AG04449 (cell line): ENCODE data around the gene HS6ST2.

Source experiments
- CTCF ChIA-PET: fragments of 350-600 bp; formaldehyde crosslinking; extraction: SDS; loops from one replicate; lab custom pipeline; 2021; ENCODE audit warnings: antibody characterized with exemption; lab: Yijun Ruan, JAX
- POLR2A ChIA-PET: fragments of 400-600, 350-600 bp; formaldehyde crosslinking; extraction: SDS; loops from one replicate; lab custom pipeline; 2020; ENCODE audit warnings: antibody characterized with exemption, inconsistent platforms; lab: Yijun Ruan, JAX
- DNase-seq: peaks from one replicate; pipeline ENCODE4 v3.0.0-alpha.2; 2010; ENCODE audit warnings: low read depth, low spot score
- H3K4me3 ChIP-seq: 2 replicates; pipeline ENCODE4 v1.5.1; 2011; ENCODE audit warnings: low read depth, mild to moderate bottlenecking, control low read depth, low read length
- TF ChIP-seq, protein P1 (sequence below): IDR thresholded peaks from one replicate; pipeline ENCODE4 v1.5.1; 2011; ENCODE audit warnings: mild to moderate bottlenecking, moderate library complexity, low read length, control low read depth, inconsistent platforms; ENCODE audit not compliant: insufficient read depth; ENCODE audit errors: missing control alignments

The HS6ST2 gene

DNA sequence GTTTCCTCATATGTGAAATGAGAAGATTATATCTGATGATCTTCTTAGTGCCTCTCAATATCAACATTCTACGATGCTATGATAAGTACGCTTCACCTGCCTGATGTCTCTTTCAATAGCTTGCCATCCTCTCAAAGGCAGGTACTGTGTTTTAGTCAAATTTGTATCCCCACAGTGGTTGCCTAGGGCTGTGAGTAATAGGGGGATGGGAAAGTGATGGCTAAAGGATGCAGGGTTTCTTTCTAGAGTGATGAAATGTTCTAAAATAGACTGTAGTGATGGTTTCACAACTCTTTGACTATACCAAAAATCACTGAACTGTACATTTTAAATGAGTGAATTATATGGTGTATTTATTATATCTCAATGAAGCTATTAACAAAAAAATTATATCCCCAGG is 142.8 kb downstream of the HS6ST2 start:
- ChIA-PET POLR2A (no interaction called here), CTCF (no interaction called here)

DNA sequence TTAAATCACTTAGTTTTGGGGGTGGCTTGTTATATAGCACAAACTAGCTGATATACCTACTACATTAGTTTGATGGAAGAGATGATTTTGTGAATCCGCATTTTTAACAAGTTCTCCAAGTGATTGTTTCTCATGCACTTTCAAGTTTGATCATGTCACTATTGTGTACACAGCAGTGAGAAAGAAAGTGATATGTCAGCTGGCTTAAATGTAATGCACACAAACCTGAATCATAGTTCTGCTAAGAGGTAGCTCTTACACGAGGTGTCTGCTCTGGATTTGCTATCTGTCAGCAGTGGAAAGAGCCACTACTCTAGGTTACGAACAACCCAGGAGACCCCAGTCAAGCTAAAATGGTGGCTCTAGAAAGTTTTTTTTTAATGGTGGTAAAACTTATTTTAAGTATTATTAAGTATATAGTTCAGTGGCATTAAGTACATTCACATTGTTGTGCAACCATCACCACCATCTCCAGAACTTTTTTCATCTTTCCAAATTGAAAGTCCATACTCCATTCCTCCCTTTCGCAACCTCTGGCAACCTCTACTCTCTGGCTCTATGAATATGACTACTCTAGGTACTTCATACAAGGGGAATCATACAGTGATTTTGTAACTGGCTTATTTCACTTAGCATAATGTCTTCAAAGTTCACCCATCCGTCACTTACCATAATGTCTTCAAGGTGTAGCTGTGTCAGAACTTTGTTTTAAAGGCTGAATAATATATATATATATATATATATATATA is 147.3 kb downstream of the HS6ST2 start:
- H3K4me3 ChIP-seq: no peak overlapping the region
- ChIA-PET POLR2A (no interaction called here), CTCF (no interaction called here)
- TF ChIP-seq, protein P1, sequence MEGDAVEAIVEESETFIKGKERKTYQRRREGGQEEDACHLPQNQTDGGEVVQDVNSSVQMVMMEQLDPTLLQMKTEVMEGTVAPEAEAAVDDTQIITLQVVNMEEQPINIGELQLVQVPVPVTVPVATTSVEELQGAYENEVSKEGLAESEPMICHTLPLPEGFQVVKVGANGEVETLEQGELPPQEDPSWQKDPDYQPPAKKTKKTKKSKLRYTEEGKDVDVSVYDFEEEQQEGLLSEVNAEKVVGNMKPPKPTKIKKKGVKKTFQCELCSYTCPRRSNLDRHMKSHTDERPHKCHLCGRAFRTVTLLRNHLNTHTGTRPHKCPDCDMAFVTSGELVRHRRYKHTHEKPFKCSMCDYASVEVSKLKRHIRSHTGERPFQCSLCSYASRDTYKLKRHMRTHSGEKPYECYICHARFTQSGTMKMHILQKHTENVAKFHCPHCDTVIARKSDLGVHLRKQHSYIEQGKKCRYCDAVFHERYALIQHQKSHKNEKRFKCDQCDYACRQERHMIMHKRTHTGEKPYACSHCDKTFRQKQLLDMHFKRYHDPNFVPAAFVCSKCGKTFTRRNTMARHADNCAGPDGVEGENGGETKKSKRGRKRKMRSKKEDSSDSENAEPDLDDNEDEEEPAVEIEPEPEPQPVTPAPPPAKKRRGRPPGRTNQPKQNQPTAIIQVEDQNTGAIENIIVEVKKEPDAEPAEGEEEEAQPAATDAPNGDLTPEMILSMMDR: no peak
- DNase-seq: no peak

More for the DNA sequence above, 142.8 kb downstream of the HS6ST2 start:
- no peak for DNase-seq
- TF ChIP-seq, protein P1: no peak
- no peak overlapping the region for H3K4me3 ChIP-seq

DNA sequence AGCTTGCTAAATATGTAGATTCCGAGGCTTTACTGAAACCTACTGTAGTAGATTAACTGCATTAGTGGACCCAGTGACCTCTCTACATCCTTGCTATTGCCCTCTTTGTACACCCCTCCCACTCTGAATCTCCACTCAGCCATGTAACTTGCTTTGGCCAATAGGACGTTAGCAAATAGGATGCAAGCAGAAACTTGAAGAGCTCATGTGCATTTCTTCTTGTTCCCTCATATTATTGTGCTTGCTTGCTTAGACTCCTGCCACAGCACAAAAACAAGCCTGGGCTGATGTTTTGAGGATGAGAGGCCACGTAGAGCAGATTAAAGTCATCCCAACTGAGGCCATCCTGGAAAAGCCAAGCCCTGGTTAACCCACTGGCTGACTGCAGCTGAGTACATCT is 147.9 kb downstream of the HS6ST2 start:
- no peak for DNase-seq
- CTCF ChIA-PET: no interaction called here
- H3K4me3 ChIP-seq: no peak overlapping the region
- TF ChIP-seq, protein P1: no peak
- POLR2A ChIA-PET: no interaction called here

DNA sequence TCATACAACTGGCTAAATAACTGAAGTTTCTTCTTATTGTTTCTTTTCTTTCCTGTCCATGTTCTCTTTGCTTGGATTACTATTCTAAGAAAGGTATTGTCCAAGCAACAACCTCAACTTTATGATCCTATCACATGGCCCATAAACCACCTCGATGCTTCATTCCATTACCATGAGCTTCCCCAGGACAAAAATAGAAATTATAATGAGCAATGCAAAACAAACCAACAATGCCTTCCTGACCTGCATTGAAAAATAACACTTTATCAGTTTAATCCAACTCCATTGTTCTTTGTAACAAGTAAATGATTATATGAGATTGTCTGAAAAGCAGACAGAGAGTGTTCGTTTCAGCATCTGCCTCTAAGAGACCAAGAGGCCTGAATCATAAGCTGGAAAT is 148.8 kb downstream of the HS6ST2 start:
- TF ChIP-seq, protein P1: no peak
- ChIA-PET CTCF (no interaction called here), POLR2A (no interaction called here)
- DNase-seq: no peak
- no peak overlapping the region for H3K4me3 ChIP-seq

DNA sequence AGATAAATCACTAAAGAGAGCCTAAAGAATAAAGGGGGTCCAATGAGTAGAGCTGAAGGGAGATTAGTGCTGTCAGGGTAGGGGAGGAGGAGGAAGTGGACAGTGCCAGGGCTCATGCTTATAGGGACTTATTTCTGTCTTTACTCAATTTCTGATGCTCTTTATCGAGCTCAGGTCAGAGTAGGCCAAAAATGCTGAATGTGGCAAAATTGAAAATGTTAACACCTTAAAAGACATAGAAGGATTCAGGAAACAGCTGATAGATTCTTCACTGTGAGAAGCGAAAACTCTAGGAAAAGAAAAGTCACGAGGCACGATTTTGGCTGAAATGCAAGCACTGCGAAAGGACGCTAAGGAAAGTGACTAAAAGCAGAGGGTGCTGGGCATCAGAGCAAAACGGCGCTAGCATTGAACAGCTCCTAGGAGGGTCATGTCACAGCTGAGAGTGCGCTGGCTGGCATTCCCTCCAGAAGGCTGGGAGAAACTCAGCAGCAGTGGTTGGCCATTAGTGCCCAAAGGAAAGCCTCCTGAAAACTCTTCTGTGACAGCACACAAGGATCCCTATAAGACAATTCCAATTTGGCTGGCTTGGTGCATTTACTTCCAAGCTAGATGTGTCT is 150.9 kb downstream of the HS6ST2 start:
- ChIA-PET POLR2A (no interaction called here), CTCF (no interaction called here)
- H3K4me3 ChIP-seq: no peak overlapping the region
- TF ChIP-seq, protein P1: no peak
- no peak for DNase-seq

DNA sequence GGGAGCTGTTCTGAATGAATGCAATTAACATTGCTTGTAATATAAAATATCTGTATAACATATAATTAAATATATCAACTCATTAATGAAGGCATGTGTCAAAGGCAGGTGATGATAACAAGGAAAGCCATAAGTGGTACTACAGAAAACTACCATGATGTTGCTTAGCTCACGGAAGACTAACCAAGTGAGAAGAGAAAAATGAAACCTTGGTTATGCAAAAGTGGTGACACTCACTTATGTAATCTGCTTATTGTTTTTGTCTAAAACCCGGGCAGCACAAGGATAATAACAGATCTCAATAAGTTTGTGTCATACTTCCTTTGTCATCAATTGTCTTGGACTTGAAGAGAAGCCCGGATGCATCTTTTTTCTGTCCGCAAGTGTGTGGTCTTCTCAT is 156.4 kb downstream of the HS6ST2 start:
- CTCF ChIA-PET: no interaction called here
- no peak overlapping the region for H3K4me3 ChIP-seq
- POLR2A ChIA-PET: no interaction called here
- DNase-seq: no peak
- TF ChIP-seq, protein P1: no peak
